ENCODE data around the gene RPS6KC1.

DNA sequence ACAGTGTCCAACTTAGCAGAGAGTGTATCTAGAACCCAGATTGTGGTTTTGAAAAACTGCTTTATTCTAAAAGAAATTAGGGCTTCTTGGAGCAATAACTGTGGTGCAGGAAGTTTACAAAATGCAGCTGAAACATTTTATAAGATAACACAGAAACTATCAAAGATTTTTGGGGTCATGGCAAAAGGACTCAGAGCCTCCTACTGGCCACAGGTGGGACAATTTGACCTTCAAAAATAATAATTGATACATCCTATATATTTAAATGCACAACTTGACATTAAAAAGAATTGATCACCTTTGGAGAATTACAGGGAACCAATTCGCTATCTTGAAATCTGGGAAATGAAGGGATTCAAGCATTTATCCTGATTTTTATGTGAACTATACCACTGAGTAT lies 235.2 kb downstream of the RPS6KC1 start:
- TF ChIP-seq, protein P1, sequence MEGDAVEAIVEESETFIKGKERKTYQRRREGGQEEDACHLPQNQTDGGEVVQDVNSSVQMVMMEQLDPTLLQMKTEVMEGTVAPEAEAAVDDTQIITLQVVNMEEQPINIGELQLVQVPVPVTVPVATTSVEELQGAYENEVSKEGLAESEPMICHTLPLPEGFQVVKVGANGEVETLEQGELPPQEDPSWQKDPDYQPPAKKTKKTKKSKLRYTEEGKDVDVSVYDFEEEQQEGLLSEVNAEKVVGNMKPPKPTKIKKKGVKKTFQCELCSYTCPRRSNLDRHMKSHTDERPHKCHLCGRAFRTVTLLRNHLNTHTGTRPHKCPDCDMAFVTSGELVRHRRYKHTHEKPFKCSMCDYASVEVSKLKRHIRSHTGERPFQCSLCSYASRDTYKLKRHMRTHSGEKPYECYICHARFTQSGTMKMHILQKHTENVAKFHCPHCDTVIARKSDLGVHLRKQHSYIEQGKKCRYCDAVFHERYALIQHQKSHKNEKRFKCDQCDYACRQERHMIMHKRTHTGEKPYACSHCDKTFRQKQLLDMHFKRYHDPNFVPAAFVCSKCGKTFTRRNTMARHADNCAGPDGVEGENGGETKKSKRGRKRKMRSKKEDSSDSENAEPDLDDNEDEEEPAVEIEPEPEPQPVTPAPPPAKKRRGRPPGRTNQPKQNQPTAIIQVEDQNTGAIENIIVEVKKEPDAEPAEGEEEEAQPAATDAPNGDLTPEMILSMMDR (IDR thresholded peaks at IDR 0.05; ENCODE audit: low read depth, low read length, poor library complexity, severe bottlenecking): peak; percentile 27
- TF ChIP-seq EZH2phosphoT487 (IDR thresholded peaks at IDR 0.05; ENCODE audit: borderline replicate concordance, low read length): no peak

Data from DOHH2 (cell line).